Esophagus muscularis mucosa (tissue), 4 donors: ENCODE results near the gene FAM131A.

Source experiments
- EP300 ChIP-seq: sonication (generic); formaldehyde crosslinking; IDR thresholded peaks from one replicate; pipeline ENCODE4 v1.6.1; 2017; ENCODE audit warnings: antibody characterized with exemption
- POLR2A ChIP-seq: fragments of 450-650 bp; IDR thresholded peaks from one replicate; pipeline ENCODE4 v1.6.1; 2017; ENCODE audit warnings: antibody characterized with exemption, moderate library complexity, mild to moderate bottlenecking, low read depth
- POLR2AphosphoS5 ChIP-seq, 2 donors: sonication (generic); formaldehyde crosslinking; IDR thresholded peaks; one replicate each; pipeline ENCODE4 v1.6.1; 2017; ENCODE audit warnings: antibody characterized with exemption in 2 of 2
- TF ChIP-seq, protein P1 (sequence below), 3 experiments: fragments of 200-600 bp in 2 of 3; fragments of 450-650 bp in 1 of 3; sonication (generic) in 2 of 3; IDR thresholded peaks; one replicate each; pipeline ENCODE4 v1.5.1; 2017 to 2019; ENCODE audit warnings: antibody characterized with exemption in 3 of 3, mild to moderate bottlenecking in 2 of 3, moderate library complexity in 1 of 3

DNA sequence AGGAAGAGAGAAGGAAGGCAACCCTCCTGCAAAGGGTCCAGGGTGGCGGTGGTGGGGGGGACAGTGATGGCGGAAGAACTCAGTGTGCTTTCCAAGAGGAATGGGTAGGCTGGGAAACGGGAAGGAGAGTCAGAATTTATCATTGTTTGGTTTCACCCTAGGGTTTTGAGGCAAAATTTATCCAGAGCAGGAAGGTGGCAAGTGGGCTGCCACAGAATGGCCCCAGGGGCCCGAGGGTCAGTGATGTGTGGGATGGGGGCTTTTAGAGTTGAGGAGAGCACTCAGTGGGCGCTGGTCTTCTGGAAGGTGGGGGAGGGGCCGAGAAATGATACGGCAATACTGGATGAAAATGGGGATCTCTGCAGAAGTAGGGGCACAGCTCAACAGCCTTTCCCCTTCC is 581 bp downstream of the FAM131A start:
- TF ChIP-seq EP300, result no peak
- TF ChIP-seq, protein P1, sequence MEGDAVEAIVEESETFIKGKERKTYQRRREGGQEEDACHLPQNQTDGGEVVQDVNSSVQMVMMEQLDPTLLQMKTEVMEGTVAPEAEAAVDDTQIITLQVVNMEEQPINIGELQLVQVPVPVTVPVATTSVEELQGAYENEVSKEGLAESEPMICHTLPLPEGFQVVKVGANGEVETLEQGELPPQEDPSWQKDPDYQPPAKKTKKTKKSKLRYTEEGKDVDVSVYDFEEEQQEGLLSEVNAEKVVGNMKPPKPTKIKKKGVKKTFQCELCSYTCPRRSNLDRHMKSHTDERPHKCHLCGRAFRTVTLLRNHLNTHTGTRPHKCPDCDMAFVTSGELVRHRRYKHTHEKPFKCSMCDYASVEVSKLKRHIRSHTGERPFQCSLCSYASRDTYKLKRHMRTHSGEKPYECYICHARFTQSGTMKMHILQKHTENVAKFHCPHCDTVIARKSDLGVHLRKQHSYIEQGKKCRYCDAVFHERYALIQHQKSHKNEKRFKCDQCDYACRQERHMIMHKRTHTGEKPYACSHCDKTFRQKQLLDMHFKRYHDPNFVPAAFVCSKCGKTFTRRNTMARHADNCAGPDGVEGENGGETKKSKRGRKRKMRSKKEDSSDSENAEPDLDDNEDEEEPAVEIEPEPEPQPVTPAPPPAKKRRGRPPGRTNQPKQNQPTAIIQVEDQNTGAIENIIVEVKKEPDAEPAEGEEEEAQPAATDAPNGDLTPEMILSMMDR (IDR thresholded peaks at IDR 0.05), result no peak
- TF ChIP-seq POLR2A, result no peak
- TF ChIP-seq POLR2AphosphoS5 (IDR thresholded peaks at IDR 0.05), result no peak
